HepG2 (cell line): ENCODE measurements around the gene CD244. TPM values are rescaled to one million over a fixed set of nuclear protein-coding genes. Genes with fewer than 3 reads are reported as not detected.

Experiments used
- ATAC-seq: fragments of 200-7000 bp; cut with Tn5 transposase; 3 replicates; pipeline ENCODE4 v1.9.1; 2020; ENCODE audit warnings: mild to moderate bottlenecking, moderate library complexity
- BruUV-seq: library from RNA; stranded (reverse); fragments of 400-500 nt; replicated peaks from 2 replicates; lab custom pipeline; 2021; lab: Mats Ljungman, UMichigan
- CTCF ChIA-PET: fragments of 300-600 bp; formaldehyde crosslinking; extraction: SDS; loops from one replicate; lab custom pipeline; 2021; ENCODE audit warnings: low total read pairs, inconsistent platforms, low intra/inter-chr PET ratio; lab: Yijun Ruan, JAX
- POLR2A ChIA-PET: fragments of 350-600 bp; sonication (Branson Sonifier 250); formaldehyde crosslinking; loops from one replicate; lab custom pipeline; 2020; ENCODE audit warnings: antibody characterized with exemption, inconsistent platforms; lab: Yijun Ruan, JAX
- DNase-seq: peaks from one replicate; pipeline ENCODE4 v3.0.0-alpha.2; 2015; ENCODE audit warnings: low spot score
- FAIRE-seq: peaks from 3 replicates; lab custom pipeline; 2011; peaks lifted over from hg19 to GRCh38; lab: Jason Lieb, UNC
- H2AFZ ChIP-seq: one replicate; pipeline ENCODE4 v1.6.1; 2011; ENCODE audit warnings: low read length, inconsistent platforms
- H3K27ac ChIP-seq: fragments of 300-600 bp; 3 replicates; pipeline ENCODE4 v1.8.0; 2011; ENCODE audit warnings: mixed run types, mild to moderate bottlenecking, mixed read lengths, low read length, inconsistent platforms; ENCODE audit not compliant: insufficient read depth; ENCODE audit errors: extremely low read length
- H3K27me3 ChIP-seq, 2 experiments: fragments of 200-600 bp in 1 of 2; 2 replicates in 1 of 2; 3 replicates in 1 of 2; pipeline versions ENCODE4 v1.6.0 to v1.8.0; 2011; ENCODE audit warnings: low read length in 2 of 2, mild to moderate bottlenecking in 2 of 2, moderate library complexity in 2 of 2, inconsistent platforms in 1 of 2; ENCODE audit not compliant: insufficient read depth in 2 of 2, control insufficient read depth in 1 of 2
- H3K36me3 ChIP-seq, 2 experiments: fragments of 200-600 bp in 1 of 2; replicated peaks in 1 of 2; 2 replicates in 1 of 2; 3 replicates in 1 of 2; pipeline versions ENCODE4 v1.5.1 to v1.8.0; 2011; ENCODE audit warnings: low read length in 2 of 2, inconsistent platforms in 1 of 2; ENCODE audit not compliant: insufficient read depth in 2 of 2, control insufficient read depth in 1 of 2
- H3K4me1 ChIP-seq: 2 replicates; pipeline ENCODE4 v1.5.1; 2012; ENCODE audit warnings: low read length, inconsistent platforms; ENCODE audit not compliant: insufficient read depth
- H3K4me2 ChIP-seq: 2 replicates; pipeline ENCODE4 v1.6.0; 2011; ENCODE audit warnings: low read depth, low read length, inconsistent platforms
- H3K4me3 ChIP-seq, 3 experiments: fragments of 200-600 bp in 1 of 3; sonication (generic), shearing (Covaris generic) in 1 of 3; replicated peaks in 1 of 3; 2 replicates each; pipeline ENCODE4 v1.5.1; 2011 to 2016; ENCODE audit warnings: low read length in 3 of 3, inconsistent platforms in 2 of 3, low read depth in 2 of 3, mild to moderate bottlenecking in 2 of 3, control low read depth in 1 of 3, mixed read lengths in 1 of 3; ENCODE audit not compliant: insufficient read depth in 1 of 3
- H3K79me2 ChIP-seq: one replicate; pipeline ENCODE4 v1.6.1; 2011; ENCODE audit warnings: low read length, inconsistent platforms; ENCODE audit not compliant: insufficient read depth
- H3K9ac ChIP-seq: 2 replicates; pipeline ENCODE4 v1.6.0; 2011; ENCODE audit warnings: mild to moderate bottlenecking, low read depth, low read length, inconsistent platforms; ENCODE audit not compliant: insufficient read depth
- H3K9me3 ChIP-seq: 2 replicates; pipeline ENCODE4 v1.5.1; 2012; ENCODE audit warnings: mild to moderate bottlenecking, low read length
- H4K20me1 ChIP-seq: 2 replicates; pipeline ENCODE4 v1.6.0; 2011; ENCODE audit warnings: inconsistent platforms, mild to moderate bottlenecking, low read length, moderate library complexity; ENCODE audit not compliant: insufficient read depth
- HNF4G ChIP-seq, 2 experiments: sonication (generic) in 1 of 2; formaldehyde crosslinking in 1 of 2; IDR thresholded peaks; 2 replicates each; pipeline versions ENCODE4 v1.4.0 to v1.6.1; 2011 to 2020; ENCODE audit warnings: borderline replicate concordance in 2 of 2, low read depth in 2 of 2, mild to moderate bottlenecking in 2 of 2, low read length in 1 of 2, missing genetic modification reagents in 1 of 2, moderate library complexity in 1 of 2
- JDP2 ChIP-seq: sonication (generic); formaldehyde crosslinking; IDR thresholded peaks from 2 replicates; pipeline ENCODE4 v1.8.1; 2022; ENCODE audit warnings: missing genetic modification reagents, borderline replicate concordance
- RFX5 ChIP-seq: IDR thresholded peaks from 2 replicates; pipeline ENCODE4 v1.6.1; 2011; ENCODE audit warnings: low read depth, low read length, improper control_type of control experiment
- WGBS: methylation state at CpG from one replicate; pipeline ENCODE4 v1.1.6; 2017; ENCODE audit warnings: low lambda C conversion rate; 5-methylcytosine and 5-hydroxymethylcytosine counted together
- in situ Hi-C: cut with HindIII; loops from 2 replicates; pipeline ENCODE4 v1.10.0; 2017; ENCODE audit warnings: low pct_unique_long_range_greater_than_20kb; ENCODE audit not compliant: extremely low pct_ligation_motif_present
- intact Hi-C: fragments of 100-400 bp; cut with micrococcal nuclease; formaldehyde crosslinking; loops from one replicate; pipeline ENCODE4 v1.10.0; 2022; ENCODE audit not compliant: unreplicated experiment
- polyA plus RNA-seq, 8 experiments: library from polyadenylated mRNA; depleted of rRNA in 3 of 8; stranded (reverse) in 7 of 8; unstranded in 1 of 8; fragments of >200 nt; fragmentation: Illumina TruSeq in 4 of 8; extraction: Trizol in 4 of 8; gene quantifications; 2 replicates each; pipeline versions ENCODE4 v1.2.1 to v1.2.3, GENCODE V29; 2011 to 2016; ENCODE audit warnings: low read depth in 4 of 8, missing spikeins in 1 of 8, mixed read lengths in 1 of 8; ENCODE audit not compliant: insufficient read depth in 1 of 8
- total RNA-seq, 5 experiments: library from RNA; depleted of rRNA; stranded (reverse); fragments of >200 nt; fragmentation: Illumina TruSeq; extraction: Trizol; gene quantifications; 2 replicates each; pipeline ENCODE4 v1.2.3, GENCODE V29; 2016; ENCODE audit warnings: low read depth in 1 of 5
- TF ChIP-seq, protein P1 (sequence below): sonication (generic); formaldehyde crosslinking; IDR thresholded peaks from 2 replicates; pipeline ENCODE4 v1.4.0; 2020; ENCODE audit warnings: mild to moderate bottlenecking, missing genetic modification reagents
- TF ChIP-seq, protein P2 (sequence below): sonication (generic); formaldehyde crosslinking; conservative IDR thresholded peaks from 2 replicates; pipeline ENCODE4 v1.4.0; 2020; ENCODE audit warnings: missing genetic modification reagents
- TF ChIP-seq, protein P3 (sequence below): sonication (generic); formaldehyde crosslinking; conservative IDR thresholded peaks from 2 replicates; pipeline ENCODE4 v1.8.1; 2023; ENCODE audit warnings: missing genetic modification reagents
- TF ChIP-seq, protein P4 (sequence below), 2 experiments: sonication (generic) in 1 of 2; formaldehyde crosslinking in 1 of 2; IDR thresholded peaks; 2 replicates each; pipeline versions ENCODE4 v1.5.1 to v1.6.1; 2011 to 2020; ENCODE audit warnings: borderline replicate concordance in 1 of 2, low read depth in 1 of 2, low read length in 1 of 2, mild to moderate bottlenecking in 1 of 2, missing genetic modification reagents in 1 of 2, moderate library complexity in 1 of 2

CD244 gene
- total and polyA plus RNA-seq, 2 of the 13 experiments (the other 11 are each of a cell fraction or from before 2014, with no cell fraction given), result 0.09 TPM; not detected in 1

DNA sequence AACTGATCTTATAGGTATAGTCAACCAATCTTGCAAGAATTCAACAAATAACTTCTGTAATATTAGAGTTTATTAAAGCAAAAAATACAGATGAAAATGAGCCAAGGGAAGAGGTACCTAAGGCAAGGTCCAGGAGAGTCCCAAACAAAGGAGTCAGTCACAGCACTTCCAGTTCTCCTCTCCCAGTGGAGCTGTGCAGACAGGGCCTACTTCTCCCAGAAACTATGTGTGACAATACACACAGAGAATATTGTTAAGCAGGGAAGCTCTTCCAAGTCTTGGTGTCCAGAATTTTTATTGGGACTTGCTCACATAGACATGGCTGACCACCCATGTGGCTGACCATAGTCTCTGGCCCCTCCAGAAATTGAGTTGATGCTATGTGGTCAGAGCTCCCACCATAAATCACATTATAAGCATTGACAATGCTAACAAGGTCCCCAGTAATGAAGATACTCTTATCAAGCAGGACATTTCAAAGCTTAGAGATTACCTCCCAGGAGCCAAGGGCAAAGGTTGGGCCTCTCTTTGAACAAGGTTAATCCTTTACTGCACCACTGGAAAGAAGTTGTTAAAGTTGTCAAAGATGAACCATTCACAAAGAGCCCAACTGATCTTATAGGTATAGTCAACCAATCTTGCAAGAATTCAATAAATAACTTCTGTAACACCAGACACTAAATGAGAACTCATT is 3.5 kb upstream of the CD244 start (continued):
- TF ChIP-seq HNF4G (IDR thresholded peaks at IDR 0.05; ENCODE audit: borderline replicate concordance, low read depth, low read length) (peak; percentile 38; the same call in 1 of the 2 replicates), HNF4G (CRISPR knock-in tag; IDR thresholded peaks at IDR 0.05; ENCODE audit: borderline replicate concordance, low read depth) (no peak), RFX5 (no peak)

DNA sequence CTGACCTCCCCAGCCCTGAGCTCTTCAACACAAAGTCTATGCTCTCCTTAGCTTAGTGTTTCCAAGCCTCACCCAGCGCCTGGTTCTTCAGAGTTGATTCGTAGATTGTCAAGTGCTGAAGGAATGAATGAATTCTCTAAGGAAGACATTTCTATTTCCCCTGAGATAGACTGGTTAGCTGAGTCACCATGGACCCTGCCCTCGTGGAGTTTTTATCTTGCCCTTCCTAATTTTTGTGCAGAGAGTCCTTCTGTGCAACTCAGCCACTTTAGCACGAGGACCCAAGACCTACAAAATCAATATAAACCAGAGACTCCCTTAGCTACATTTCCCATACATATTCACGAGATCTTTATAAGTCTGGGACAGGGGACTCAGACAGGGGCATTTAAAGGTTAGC is 2.6 kb upstream of the CD244 start:
- no peaks in the 10 kb centered on the region for H3K9me3 ChIP-seq
- H2AFZ ChIP-seq, result no peak overlapping the region
- 37% methylated on average over 5 of the region's 5 CpGs for WGBS
- in situ Hi-C loops, result no loop called here
- CTCF ChIA-PET, result no interaction called here
- H3K4me3 ChIP-seq, result no peak overlapping the region; a peak in 1 of 6 replicates
- H3K27ac ChIP-seq, result no peak overlapping the region
- POLR2A ChIA-PET, result no interaction called here
- no peak overlapping the region for H3K9ac ChIP-seq
- no peaks in the 10 kb centered on the region for H4K20me1 ChIP-seq
- ATAC-seq (no peak), DNase-seq (no peak), FAIRE-seq (no peak)
- no peaks in the 10 kb centered on the region for H3K79me2 ChIP-seq
- peak overlapping the region; percentile 38 for H3K4me2 ChIP-seq
- TF ChIP-seq, protein P1, sequence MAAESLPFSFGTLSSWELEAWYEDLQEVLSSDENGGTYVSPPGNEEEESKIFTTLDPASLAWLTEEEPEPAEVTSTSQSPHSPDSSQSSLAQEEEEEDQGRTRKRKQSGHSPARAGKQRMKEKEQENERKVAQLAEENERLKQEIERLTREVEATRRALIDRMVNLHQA, result no peak
- TF ChIP-seq, protein P2, sequence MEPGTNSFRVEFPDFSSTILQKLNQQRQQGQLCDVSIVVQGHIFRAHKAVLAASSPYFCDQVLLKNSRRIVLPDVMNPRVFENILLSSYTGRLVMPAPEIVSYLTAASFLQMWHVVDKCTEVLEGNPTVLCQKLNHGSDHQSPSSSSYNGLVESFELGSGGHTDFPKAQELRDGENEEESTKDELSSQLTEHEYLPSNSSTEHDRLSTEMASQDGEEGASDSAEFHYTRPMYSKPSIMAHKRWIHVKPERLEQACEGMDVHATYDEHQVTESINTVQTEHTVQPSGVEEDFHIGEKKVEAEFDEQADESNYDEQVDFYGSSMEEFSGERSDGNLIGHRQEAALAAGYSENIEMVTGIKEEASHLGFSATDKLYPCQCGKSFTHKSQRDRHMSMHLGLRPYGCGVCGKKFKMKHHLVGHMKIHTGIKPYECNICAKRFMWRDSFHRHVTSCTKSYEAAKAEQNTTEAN, result no peak
- no peak for TF ChIP-seq JDP2 (CRISPR knock-in tag)
- TF ChIP-seq, protein P3, sequence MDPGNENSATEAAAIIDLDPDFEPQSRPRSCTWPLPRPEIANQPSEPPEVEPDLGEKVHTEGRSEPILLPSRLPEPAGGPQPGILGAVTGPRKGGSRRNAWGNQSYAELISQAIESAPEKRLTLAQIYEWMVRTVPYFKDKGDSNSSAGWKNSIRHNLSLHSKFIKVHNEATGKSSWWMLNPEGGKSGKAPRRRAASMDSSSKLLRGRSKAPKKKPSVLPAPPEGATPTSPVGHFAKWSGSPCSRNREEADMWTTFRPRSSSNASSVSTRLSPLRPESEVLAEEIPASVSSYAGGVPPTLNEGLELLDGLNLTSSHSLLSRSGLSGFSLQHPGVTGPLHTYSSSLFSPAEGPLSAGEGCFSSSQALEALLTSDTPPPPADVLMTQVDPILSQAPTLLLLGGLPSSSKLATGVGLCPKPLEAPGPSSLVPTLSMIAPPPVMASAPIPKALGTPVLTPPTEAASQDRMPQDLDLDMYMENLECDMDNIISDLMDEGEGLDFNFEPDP (CRISPR knock-in tag), result no peak
- TF ChIP-seq, protein P4, sequence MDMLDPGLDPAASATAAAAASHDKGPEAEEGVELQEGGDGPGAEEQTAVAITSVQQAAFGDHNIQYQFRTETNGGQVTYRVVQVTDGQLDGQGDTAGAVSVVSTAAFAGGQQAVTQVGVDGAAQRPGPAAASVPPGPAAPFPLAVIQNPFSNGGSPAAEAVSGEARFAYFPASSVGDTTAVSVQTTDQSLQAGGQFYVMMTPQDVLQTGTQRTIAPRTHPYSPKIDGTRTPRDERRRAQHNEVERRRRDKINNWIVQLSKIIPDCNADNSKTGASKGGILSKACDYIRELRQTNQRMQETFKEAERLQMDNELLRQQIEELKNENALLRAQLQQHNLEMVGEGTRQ (IDR thresholded peaks at IDR 0.05; ENCODE audit: low read depth, low read length), result no peak
- TF ChIP-seq, protein P4 (CRISPR knock-in tag; IDR thresholded peaks at IDR 0.05; ENCODE audit: borderline replicate concordance), result no peak
- no peaks in the 10 kb centered on the region for H3K27me3 ChIP-seq
- H3K4me1 ChIP-seq, result peaks cover 35% of the 10 kb centered on the region
- intact Hi-C loops, result no loop called here
- BruUV-seq, result no TSS peak
- no peaks in the 10 kb centered on the region for H3K36me3 ChIP-seq
